ENCODE measurements around the gene ABCE1.

DNA sequence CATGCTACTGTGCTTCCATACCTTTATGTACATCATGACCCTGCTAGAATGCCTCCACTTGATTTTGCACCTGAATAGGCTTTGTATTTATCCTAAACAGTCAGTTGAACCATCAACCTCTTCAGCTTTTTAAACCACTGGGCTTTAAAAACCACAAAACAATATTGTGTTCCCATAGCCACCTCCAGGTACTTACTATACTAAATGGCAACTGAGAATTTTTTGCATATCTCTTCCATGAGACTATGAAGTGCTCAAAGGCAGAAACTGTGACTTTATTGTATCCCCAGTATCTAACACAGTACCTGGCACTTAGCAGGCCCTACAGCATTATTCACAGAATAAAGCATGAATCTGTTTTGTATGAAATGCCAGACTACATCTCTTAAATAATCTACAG, 39.9 kb upstream of the ABCE1 start:
- TF ChIP-seq, protein P1, sequence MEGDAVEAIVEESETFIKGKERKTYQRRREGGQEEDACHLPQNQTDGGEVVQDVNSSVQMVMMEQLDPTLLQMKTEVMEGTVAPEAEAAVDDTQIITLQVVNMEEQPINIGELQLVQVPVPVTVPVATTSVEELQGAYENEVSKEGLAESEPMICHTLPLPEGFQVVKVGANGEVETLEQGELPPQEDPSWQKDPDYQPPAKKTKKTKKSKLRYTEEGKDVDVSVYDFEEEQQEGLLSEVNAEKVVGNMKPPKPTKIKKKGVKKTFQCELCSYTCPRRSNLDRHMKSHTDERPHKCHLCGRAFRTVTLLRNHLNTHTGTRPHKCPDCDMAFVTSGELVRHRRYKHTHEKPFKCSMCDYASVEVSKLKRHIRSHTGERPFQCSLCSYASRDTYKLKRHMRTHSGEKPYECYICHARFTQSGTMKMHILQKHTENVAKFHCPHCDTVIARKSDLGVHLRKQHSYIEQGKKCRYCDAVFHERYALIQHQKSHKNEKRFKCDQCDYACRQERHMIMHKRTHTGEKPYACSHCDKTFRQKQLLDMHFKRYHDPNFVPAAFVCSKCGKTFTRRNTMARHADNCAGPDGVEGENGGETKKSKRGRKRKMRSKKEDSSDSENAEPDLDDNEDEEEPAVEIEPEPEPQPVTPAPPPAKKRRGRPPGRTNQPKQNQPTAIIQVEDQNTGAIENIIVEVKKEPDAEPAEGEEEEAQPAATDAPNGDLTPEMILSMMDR (IDR thresholded peaks at IDR 0.05): no peak
- TF ChIP-seq POLR2A (IDR thresholded peaks at IDR 0.05): no peak

Data from right lobe of liver (tissue), 4 donors.